Calu3 (cell line): ENCODE data around the gene FAM83B. TPM values are rescaled to one million over a fixed set of nuclear protein-coding genes. Genes with fewer than 3 reads are reported as not detected.

Experiments used
- BruUV-seq: library from RNA; stranded (reverse); fragments of 400-500 nt; replicated peaks from 2 replicates; lab custom pipeline; 2021; lab: Mats Ljungman, UMichigan
- CTCF ChIA-PET: fragments of 300-600 bp; sonication (Branson Sonifier 250); formaldehyde crosslinking; loops from one replicate; lab custom pipeline; 2022; ENCODE audit warnings: antibody characterized with exemption; lab: Charles Lee
- DNase-seq: peaks from one replicate; pipeline ENCODE4 v3.0.0; 2022
- H3K27ac Mint-ChIP-seq: one replicate; pipeline ENCODE4 v1.8.0; 2022; ENCODE audit warnings: mixed read lengths; ENCODE audit not compliant: unreplicated experiment
- H3K27me3 Mint-ChIP-seq: one replicate; pipeline ENCODE4 v1.8.0; 2022; ENCODE audit warnings: mixed read lengths; ENCODE audit not compliant: unreplicated experiment
- H3K36me3 Mint-ChIP-seq: one replicate; pipeline ENCODE4 v1.8.0; 2022; ENCODE audit warnings: mild to moderate bottlenecking, moderate library complexity, mixed read lengths; ENCODE audit not compliant: insufficient read depth, unreplicated experiment
- H3K4me1 Mint-ChIP-seq: one replicate; pipeline ENCODE4 v1.8.0; 2022; ENCODE audit warnings: mild to moderate bottlenecking, low read depth, mixed read lengths; ENCODE audit not compliant: unreplicated experiment
- H3K4me3 Mint-ChIP-seq: one replicate; pipeline ENCODE4 v1.8.0; 2022; ENCODE audit warnings: mild to moderate bottlenecking, low read depth, moderate library complexity, mixed read lengths; ENCODE audit not compliant: unreplicated experiment
- H3K9me3 Mint-ChIP-seq: one replicate; pipeline ENCODE4 v1.8.0; 2022; ENCODE audit warnings: low read depth, mixed read lengths; ENCODE audit not compliant: unreplicated experiment
- intact Hi-C: fragments of 100-400 bp; cut with micrococcal nuclease; formaldehyde crosslinking; loops from one replicate; pipeline ENCODE4 v1.10.0; 2022; ENCODE audit not compliant: unreplicated experiment
- total RNA-seq: library from RNA; stranded (reverse); gene quantifications from 2 replicates; pipeline ENCODE4 v1.2.3, GENCODE V29; 2022
- TF ChIP-seq, protein P1 (sequence below): fragments of 200-600 bp; IDR thresholded peaks from one replicate; pipeline ENCODE4 v1.8.0; 2022; ENCODE audit warnings: antibody characterized with exemption; ENCODE audit not compliant: unreplicated experiment

Gene FAM83B
- total RNA-seq, 1 experiment from 2014 or later, result 24.2 TPM

DNA sequence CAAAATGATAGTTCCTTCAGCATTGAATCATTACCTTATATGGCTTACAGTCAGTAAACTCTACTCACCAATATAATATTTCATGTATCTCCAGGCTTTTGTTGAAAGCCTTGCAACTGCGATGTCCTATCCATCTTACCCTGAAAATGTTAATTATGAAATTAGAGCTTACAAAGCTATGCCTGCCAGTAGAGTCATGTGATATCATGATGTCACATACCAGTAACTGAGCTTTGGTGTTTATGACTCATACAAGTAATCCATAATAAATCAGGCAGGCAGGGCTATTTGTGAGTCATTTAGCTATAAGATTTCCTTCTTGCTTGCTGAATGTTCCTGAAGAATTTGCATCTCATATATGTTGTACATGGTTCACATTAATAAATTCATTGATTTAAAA lies 44.9 kb upstream of the FAM83B start:
- CTCF ChIA-PET, result interaction anchor here (0.8 to 1.7 kb wide), 4 partner anchors 43 to 103 kb away, joined by 3 to 13 read pairs (median 3); no protein-coding TSS in a partner anchor
- Mint-ChIP-seq H3K9me3 (no peaks in the 10 kb centered on the region), H3K27ac (peak overlapping the region; percentile 92), H3K4me3 (peak overlapping the region; percentile 55), H3K4me1 (peaks cover 28% of the 10 kb centered on the region), H3K36me3 (peaks cover 8% of the 10 kb centered on the region), H3K27me3 (no peaks in the 10 kb centered on the region)
- intact Hi-C loops, result loop anchor here (2.0 to 5.0 kb wide), 2 partner anchors 46 to 83 kb away; partner anchors contain the start of gene FAM83B
- peak; percentile 30 for DNase-seq
- TF ChIP-seq, protein P1, sequence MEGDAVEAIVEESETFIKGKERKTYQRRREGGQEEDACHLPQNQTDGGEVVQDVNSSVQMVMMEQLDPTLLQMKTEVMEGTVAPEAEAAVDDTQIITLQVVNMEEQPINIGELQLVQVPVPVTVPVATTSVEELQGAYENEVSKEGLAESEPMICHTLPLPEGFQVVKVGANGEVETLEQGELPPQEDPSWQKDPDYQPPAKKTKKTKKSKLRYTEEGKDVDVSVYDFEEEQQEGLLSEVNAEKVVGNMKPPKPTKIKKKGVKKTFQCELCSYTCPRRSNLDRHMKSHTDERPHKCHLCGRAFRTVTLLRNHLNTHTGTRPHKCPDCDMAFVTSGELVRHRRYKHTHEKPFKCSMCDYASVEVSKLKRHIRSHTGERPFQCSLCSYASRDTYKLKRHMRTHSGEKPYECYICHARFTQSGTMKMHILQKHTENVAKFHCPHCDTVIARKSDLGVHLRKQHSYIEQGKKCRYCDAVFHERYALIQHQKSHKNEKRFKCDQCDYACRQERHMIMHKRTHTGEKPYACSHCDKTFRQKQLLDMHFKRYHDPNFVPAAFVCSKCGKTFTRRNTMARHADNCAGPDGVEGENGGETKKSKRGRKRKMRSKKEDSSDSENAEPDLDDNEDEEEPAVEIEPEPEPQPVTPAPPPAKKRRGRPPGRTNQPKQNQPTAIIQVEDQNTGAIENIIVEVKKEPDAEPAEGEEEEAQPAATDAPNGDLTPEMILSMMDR, result no peak
- no TSS peak for BruUV-seq

DNA sequence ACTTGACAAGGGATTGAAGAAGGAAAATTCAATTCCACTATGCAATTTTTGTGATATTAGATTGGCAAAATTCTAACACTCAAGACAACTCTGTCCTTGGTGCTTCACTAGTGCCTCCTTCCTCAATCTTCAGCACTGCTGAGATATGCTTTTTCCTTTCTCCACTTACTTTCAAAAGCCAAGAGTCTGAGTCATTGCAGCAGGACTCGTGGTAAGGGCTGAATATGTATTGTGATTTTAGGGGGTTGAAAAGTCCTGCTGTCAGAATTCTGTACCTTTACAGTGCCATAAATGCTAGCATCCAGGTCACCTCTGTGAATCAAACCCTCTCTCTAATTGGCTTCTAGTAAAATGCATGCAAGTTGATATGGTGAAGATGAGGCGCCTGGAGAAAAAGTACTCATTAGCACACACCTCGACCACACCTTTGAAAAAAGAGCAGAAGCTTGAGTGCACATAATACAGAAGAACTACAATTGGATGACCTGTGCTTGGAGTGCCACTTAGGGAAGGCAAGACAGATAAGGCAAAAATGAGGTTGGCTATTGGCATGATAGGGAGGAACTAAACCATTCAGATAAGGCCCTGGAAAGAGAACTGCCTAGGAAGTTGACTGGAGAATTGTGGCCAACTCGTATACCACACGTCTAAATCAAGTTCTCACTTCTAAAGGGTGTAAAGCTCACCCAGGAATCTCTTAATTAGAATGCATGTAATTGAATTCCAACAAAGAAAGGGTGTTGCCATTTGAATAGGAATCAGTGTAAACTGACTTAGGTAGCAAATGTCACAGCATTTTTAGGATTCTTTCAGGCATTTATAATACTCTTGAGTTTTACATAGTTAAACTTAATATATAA lies 43.6 kb upstream of the FAM83B start:
- Mint-ChIP-seq H3K27ac (peak overlapping the region; percentile 85), H3K9me3 (no peaks in the 10 kb centered on the region), H3K36me3 (peaks cover 8% of the 10 kb centered on the region), H3K4me3 (peak overlapping the region; percentile 17), H3K4me1 (peaks cover 28% of the 10 kb centered on the region), H3K27me3 (no peaks in the 10 kb centered on the region)
- TF ChIP-seq, protein P1, result no peak
- DNase-seq, result peak; percentile 25
- CTCF ChIA-PET, result interaction anchor here (1.7 kb wide), 1 partner anchor 85 kb away, joined by 13 read pairs; no protein-coding TSS in a partner anchor
- intact Hi-C loops, result loop anchor here (2.0 to 5.0 kb wide), 2 partner anchors 44 to 84 kb away; partner anchors contain the start of gene FAM83B
- BruUV-seq, result no TSS peak

DNA sequence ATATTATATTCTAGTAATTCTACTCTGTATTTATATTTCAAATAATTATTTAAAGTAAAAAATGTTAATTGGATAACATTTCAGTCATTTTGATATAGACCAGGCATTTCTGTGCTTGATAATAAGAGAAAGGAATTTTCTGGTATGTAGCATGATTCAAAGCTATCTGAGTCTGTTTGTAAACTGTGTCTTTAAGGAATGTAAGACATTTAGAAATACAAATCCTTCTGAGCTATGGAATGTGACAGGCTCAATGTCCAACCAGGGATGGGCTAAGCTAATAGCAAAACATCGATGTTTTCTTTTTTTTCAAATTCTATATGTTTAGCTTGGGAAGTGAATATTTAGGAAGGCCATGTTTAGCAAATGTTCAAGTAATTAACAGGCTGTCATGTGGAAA lies 41.5 kb upstream of the FAM83B start:
- CTCF ChIA-PET, result interaction anchor here (0.6 kb wide), 2 partner anchors 85 to 609 kb away, joined by 3 to 4 read pairs; no protein-coding TSS in a partner anchor
- H3K4me1 Mint-ChIP-seq, result peaks cover 26% of the 10 kb centered on the region
- no peak for DNase-seq
- TF ChIP-seq, protein P1, result no peak
- H3K4me3 Mint-ChIP-seq, result no peak overlapping the region
- H3K9me3 Mint-ChIP-seq, result no peaks in the 10 kb centered on the region
- H3K27me3 Mint-ChIP-seq, result no peaks in the 10 kb centered on the region
- intact Hi-C loops, result no loop called here
- peaks cover 8% of the 10 kb centered on the region for H3K36me3 Mint-ChIP-seq
- H3K27ac Mint-ChIP-seq, result no peak overlapping the region
- no TSS peak for BruUV-seq

DNA sequence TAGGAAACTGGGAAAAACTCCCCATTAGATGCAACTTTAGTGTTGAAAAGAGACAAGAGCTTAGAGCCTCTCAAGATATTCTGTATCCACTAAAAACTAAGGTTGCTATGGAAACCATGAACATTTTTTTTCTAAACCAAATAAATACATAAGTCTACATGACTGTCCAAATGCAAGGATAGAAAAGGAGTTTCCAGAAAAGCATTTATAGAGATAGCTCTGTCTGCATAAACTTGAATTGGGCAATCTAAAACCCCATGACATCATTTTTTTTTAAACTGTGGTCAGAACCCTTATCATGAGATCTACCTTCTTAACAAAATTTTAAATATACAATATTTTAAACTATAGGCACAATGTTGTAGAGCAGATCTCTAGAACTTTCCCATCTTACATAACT lies 36.4 kb upstream of the FAM83B start:
- Mint-ChIP-seq H3K36me3 (no peaks in the 10 kb centered on the region), H3K27me3 (no peaks in the 10 kb centered on the region), H3K27ac (no peak overlapping the region), H3K4me3 (no peak overlapping the region), H3K9me3 (no peaks in the 10 kb centered on the region), H3K4me1 (peaks cover 7% of the 10 kb centered on the region)
- TF ChIP-seq, protein P1, result no peak
- intact Hi-C loops, result no loop called here
- no peak for DNase-seq
- no TSS peak for BruUV-seq
- CTCF ChIA-PET, result no interaction called here
